A549 (cell line): ENCODE measurements around the gene CATSPER4. TPM values are rescaled to one million over a fixed set of nuclear protein-coding genes. Genes with fewer than 3 reads are reported as not detected.

Experiments
- ATAC-seq, 2 experiments: fragments of 200-7000 bp in 1 of 2; fragments of >200 bp in 1 of 2; cut with Nextera tagmentation in 1 of 2; cut with Tn5 transposase in 1 of 2; 3 replicates each; pipeline versions ENCODE4 v1.8.0 to v1.9.1; 2018 to 2020; ENCODE audit warnings: mild to moderate bottlenecking in 1 of 2, moderate library complexity in 1 of 2
- CTCF ChIA-PET: fragments of 300-600 bp; sonication (Branson Sonifier 250); formaldehyde crosslinking; extraction: SDS; loops from one replicate; lab custom pipeline; 2021; ENCODE audit warnings: antibody characterized with exemption, inconsistent platforms; lab: Yijun Ruan, JAX
- POLR2A ChIA-PET: fragments of 350-600 bp; formaldehyde crosslinking; extraction: SDS; loops from one replicate; lab custom pipeline; 2021; ENCODE audit warnings: antibody characterized with exemption, inconsistent platforms; lab: Yijun Ruan, JAX
- DNase-seq, 2 experiments: peaks; one replicate each; pipeline versions ENCODE4 v3.0.0 to v3.0.0-alpha.2; 2011 to 2016; ENCODE audit warnings: low read depth in 1 of 2, low spot score in 1 of 2
- FAIRE-seq: peaks from 2 replicates; lab custom pipeline; 2011; peaks lifted over from hg19 to GRCh38; lab: Jason Lieb, UNC
- H3K27ac ChIP-seq, 2 experiments: fragments of >200 bp; sonication (Bioruptor Twin); formaldehyde crosslinking; 3 replicates each; pipeline ENCODE4 v1.5.1; 2016 to 2017
- H3K4me1 ChIP-seq: fragments of >200 bp; sonication (Bioruptor Twin); formaldehyde crosslinking; 3 replicates; pipeline ENCODE4 v1.6.1; 2016
- H3K4me2 ChIP-seq: fragments of >200 bp; sonication (Bioruptor Twin); formaldehyde crosslinking; 3 replicates; pipeline ENCODE4 v1.6.1; 2016
- H3K4me3 ChIP-seq: fragments of >200 bp; sonication (Bioruptor Twin); formaldehyde crosslinking; 3 replicates; pipeline ENCODE4 v1.5.1; 2016
- H3K9me3 ChIP-seq: fragments of >200 bp; sonication (Bioruptor Twin); formaldehyde crosslinking; 3 replicates; pipeline ENCODE4 v1.6.1; 2016
- CBX8 ChIP-seq: fragments of 200-600 bp; sonication (generic); IDR thresholded peaks from 2 replicates; pipeline ENCODE4 v1.6.1; 2016
- CHD4 ChIP-seq: fragments of 200-600 bp; sonication (generic); IDR thresholded peaks from 2 replicates; pipeline ENCODE4 v1.6.1; 2016; ENCODE audit warnings: antibody characterized with exemption, mild to moderate bottlenecking, borderline replicate concordance
- CTCF ChIP-seq: fragments of >200 bp; sonication (Bioruptor Twin); formaldehyde crosslinking; IDR thresholded peaks from 3 replicates; pipeline ENCODE4 v1.5.1; 2016
- EHMT2 ChIP-seq: fragments of 200-600 bp; sonication (generic); IDR thresholded peaks from 2 replicates; pipeline ENCODE4 v1.6.1; 2016; ENCODE audit warnings: antibody characterized with exemption, low read depth, mild to moderate bottlenecking, moderate library complexity
- EP300 ChIP-seq, 2 experiments: fragments of >200 bp; sonication (Bioruptor Twin); formaldehyde crosslinking; IDR thresholded peaks; 2 replicates in 1 of 2; 3 replicates in 1 of 2; pipeline ENCODE4 v1.6.1; 2016 to 2017
- FOSB ChIP-seq: fragments of 250-450 bp; sonication (Bioruptor Pico); IDR thresholded peaks from 2 replicates; pipeline ENCODE4 v1.5.0; 2020; ENCODE audit warnings: mild to moderate bottlenecking, moderate library complexity
- FOSL2 ChIP-seq, 2 experiments: fragments of 450-650 bp in 1 of 2; fragments of >200 bp in 1 of 2; sonication (Bioruptor Twin) in 1 of 2; formaldehyde crosslinking; IDR thresholded peaks; 2 replicates each; pipeline versions ENCODE4 v1.5.0 to v1.6.1; 2016 to 2020; ENCODE audit warnings: mild to moderate bottlenecking in 1 of 2, moderate library complexity in 1 of 2
- GATA3 ChIP-seq: IDR thresholded peaks from 2 replicates; pipeline ENCODE4 v1.6.1; 2012; ENCODE audit warnings: borderline replicate concordance
- HEYL ChIP-seq: fragments of 250-450 bp; sonication (Bioruptor Pico); IDR thresholded peaks from 2 replicates; pipeline ENCODE4 v1.8.0; 2021; ENCODE audit warnings: mild to moderate bottlenecking, moderate library complexity
- HOXA7 ChIP-seq: fragments of 250-450 bp; sonication (Bioruptor Pico); IDR thresholded peaks from 2 replicates; pipeline ENCODE4 v1.5.0; 2020; ENCODE audit warnings: mild to moderate bottlenecking, moderate library complexity
- HOXB5 ChIP-seq: fragments of 250-450 bp; sonication (Bioruptor Pico); IDR thresholded peaks from 2 replicates; pipeline ENCODE4 v1.5.0; 2020; ENCODE audit warnings: mild to moderate bottlenecking, moderate library complexity
- MAFK ChIP-seq: fragments of 450-650 bp; IDR thresholded peaks from 2 replicates; pipeline ENCODE4 v1.6.1; 2014; ENCODE audit not compliant: partially characterized antibody
- MAX ChIP-seq: IDR thresholded peaks from 2 replicates; pipeline ENCODE4 v1.6.1; 2012
- MAZ ChIP-seq: fragments of 150-350 bp; IDR thresholded peaks from 2 replicates; pipeline ENCODE4 v1.6.1; 2014; ENCODE audit warnings: antibody characterized with exemption, low read depth, low read length, borderline replicate concordance
- NFE2L2 ChIP-seq: fragments of 150-350 bp; conservative IDR thresholded peaks from 2 replicates; pipeline ENCODE4 v1.6.1; 2014; ENCODE audit warnings: low read length
- PHF8 ChIP-seq: fragments of 200-600 bp; sonication (generic); IDR thresholded peaks from 2 replicates; pipeline ENCODE4 v1.6.1; 2016; ENCODE audit warnings: low read depth, mild to moderate bottlenecking, antibody characterized with exemption, moderate library complexity, borderline replicate concordance
- SMC3 ChIP-seq: fragments of >200 bp; sonication (Bioruptor Twin); formaldehyde crosslinking; IDR thresholded peaks from 3 replicates; pipeline ENCODE4 v1.6.1; 2018; ENCODE audit warnings: inconsistent platforms
- TFCP2L1 ChIP-seq: fragments of 250-450 bp; sonication (Bioruptor Pico); IDR thresholded peaks from 2 replicates; pipeline ENCODE4 v1.5.0; 2021; ENCODE audit warnings: mild to moderate bottlenecking
- TP53 ChIP-seq: fragments of 250-450 bp; sonication (Bioruptor Pico); IDR thresholded peaks from 2 replicates; pipeline ENCODE4 v1.5.0; 2021; ENCODE audit warnings: mild to moderate bottlenecking, moderate library complexity
- ZC3H11A ChIP-seq: fragments of 450-650 bp; IDR thresholded peaks from 2 replicates; pipeline ENCODE4 v1.6.1; 2014; ENCODE audit warnings: antibody characterized with exemption, mild to moderate bottlenecking
- WGBS: methylation state at CpG from one replicate; pipeline ENCODE4 v1.1.6; 2017; ENCODE audit errors: missing lambda C conversion rate; 5-methylcytosine and 5-hydroxymethylcytosine counted together
- polyA plus RNA-seq, 4 experiments: library from polyadenylated mRNA; depleted of rRNA in 3 of 4; stranded (reverse); fragments of >200 nt; fragmentation: RNase III in 1 of 4; extraction: RNeasy Plus Mini Kit Qiagen cat#74134 plus additional on column Dnase treatment in 1 of 4; gene quantifications; 2 replicates in 3 of 4; 3 replicates in 1 of 4; pipeline ENCODE4 v1.2.3, GENCODE V29; 2011 to 2017
- TF ChIP-seq, protein P1 (sequence below): fragments of 250-450 bp; sonication (Bioruptor Pico); IDR thresholded peaks from 2 replicates; pipeline ENCODE4 v1.5.0; 2020; ENCODE audit warnings: low read depth, mild to moderate bottlenecking, moderate library complexity
- TF ChIP-seq, protein P2 (sequence below): fragments of 250-450 bp; sonication (Bioruptor Pico); IDR thresholded peaks from 2 replicates; pipeline ENCODE4 v1.5.0; 2021; ENCODE audit warnings: mild to moderate bottlenecking, moderate library complexity, borderline replicate concordance

The CATSPER4 gene
- polyA plus RNA-seq, 2 of the 4 experiments (the other 2 are of a cell fraction) = not detected

GRCh38 chr1:26237230-26237966 is 47.0 kb downstream of the CATSPER4 start:
- ChIA-PET POLR2A (no interaction called here), CTCF (interaction anchor here (1.5 to 5.2 kb wide), 2 partner anchors 38 to 68 kb away, joined by 3 to 33 read pairs; partner anchors contain the start of genes C1orf232 and ZNF593)
- peak in 1 of 2 experiments; percentile 37 for DNase-seq
- Histone ChIP-seq H3K4me3 (no peak overlapping the region), H3K4me1 (peaks cover 52% of the 10 kb centered on the region), H3K27ac (peak overlapping the region; percentile 61 to 88), H3K4me2 (peak overlapping the region; percentile 93)
- FAIRE-seq = no peak
- no peak for ATAC-seq
- no peak for TF ChIP-seq MAX
- no peak for TF ChIP-seq FOSB (CRISPR knock-in tag)
- no peak for TF ChIP-seq TFCP2L1 (CRISPR knock-in tag)
- no peak for TF ChIP-seq FOSL2 (IDR thresholded peaks at IDR 0.05)
- TF ChIP-seq FOSL2 (CRISPR knock-in tag; IDR thresholded peaks at IDR 0.05) = peak; percentile 47; the same call in 1 of the 2 replicates
- no peak for TF ChIP-seq ZC3H11A
- no peak for TF ChIP-seq PHF8
- no peak for TF ChIP-seq HOXB5 (CRISPR knock-in tag)
- no peak for TF ChIP-seq CHD4
- no peak for TF ChIP-seq EP300 (IDR thresholded peaks at IDR 0.05)
- TF ChIP-seq MAFK = peak; percentile 96
- TF ChIP-seq, protein P1, sequence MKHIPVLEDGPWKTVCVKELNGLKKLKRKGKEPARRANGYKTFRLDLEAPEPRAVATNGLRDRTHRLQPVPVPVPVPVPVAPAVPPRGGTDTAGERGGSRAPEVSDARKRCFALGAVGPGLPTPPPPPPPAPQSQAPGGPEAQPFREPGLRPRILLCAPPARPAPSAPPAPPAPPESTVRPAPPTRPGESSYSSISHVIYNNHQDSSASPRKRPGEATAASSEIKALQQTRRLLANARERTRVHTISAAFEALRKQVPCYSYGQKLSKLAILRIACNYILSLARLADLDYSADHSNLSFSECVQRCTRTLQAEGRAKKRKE (CRISPR knock-in tag) = no peak
- TF ChIP-seq CTCF = no peak
- TF ChIP-seq TP53 (CRISPR knock-in tag) = no peak
- TF ChIP-seq MAZ = no peak
- no peak for TF ChIP-seq CBX8
- TF ChIP-seq HOXA7 (CRISPR knock-in tag) = no peak
- TF ChIP-seq SMC3 = no peak
- TF ChIP-seq, protein P2, sequence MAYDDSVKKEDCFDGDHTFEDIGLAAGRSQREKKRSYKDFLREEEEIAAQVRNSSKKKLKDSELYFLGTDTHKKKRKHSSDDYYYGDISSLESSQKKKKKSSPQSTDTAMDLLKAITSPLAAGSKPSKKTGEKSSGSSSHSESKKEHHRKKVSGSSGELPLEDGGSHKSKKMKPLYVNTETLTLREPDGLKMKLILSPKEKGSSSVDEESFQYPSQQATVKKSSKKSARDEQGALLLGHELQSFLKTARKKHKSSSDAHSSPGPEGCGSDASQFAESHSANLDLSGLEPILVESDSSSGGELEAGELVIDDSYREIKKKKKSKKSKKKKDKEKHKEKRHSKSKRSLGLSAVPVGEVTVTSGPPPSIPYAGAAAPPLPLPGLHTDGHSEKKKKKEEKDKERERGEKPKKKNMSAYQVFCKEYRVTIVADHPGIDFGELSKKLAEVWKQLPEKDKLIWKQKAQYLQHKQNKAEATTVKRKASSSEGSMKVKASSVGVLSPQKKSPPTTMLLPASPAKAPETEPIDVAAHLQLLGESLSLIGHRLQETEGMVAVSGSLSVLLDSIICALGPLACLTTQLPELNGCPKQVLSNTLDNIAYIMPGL (CRISPR knock-in tag) = no peak
- TF ChIP-seq NFE2L2 = peak; percentile 94
- TF ChIP-seq GATA3 = no peak
- TF ChIP-seq EHMT2 = no peak
- TF ChIP-seq HEYL (CRISPR knock-in tag) = no peak
- TF ChIP-seq, all 56 proteins: peak for 3
- WGBS = 26% methylated on average over 6 of the region's 6 CpGs
- no peaks in the 10 kb centered on the region for H3K9me3 ChIP-seq

DNA sequence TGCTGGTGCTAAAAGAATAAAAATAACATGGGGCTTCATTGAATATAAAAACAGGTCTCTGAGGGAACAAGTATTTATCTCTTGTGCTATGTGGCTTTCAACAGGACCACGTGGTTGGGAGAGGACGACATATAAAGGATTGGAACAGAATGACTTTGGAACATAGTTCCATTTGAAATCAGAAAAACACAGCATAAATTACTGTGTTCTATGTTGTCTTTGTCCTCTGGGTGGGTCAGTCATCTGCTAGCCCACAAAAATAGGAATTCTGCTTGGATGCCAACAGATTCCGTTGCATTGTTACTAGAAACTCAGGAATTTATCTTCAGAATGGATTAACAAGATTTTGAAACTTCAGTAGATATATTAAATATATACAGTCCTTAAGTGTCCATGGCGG is 49.5 kb downstream of the CATSPER4 start:
- Histone ChIP-seq H3K4me1 (peaks cover 48% of the 10 kb centered on the region), H3K4me3 (no peak overlapping the region), H3K4me2 (no peak overlapping the region), H3K9me3 (no peaks in the 10 kb centered on the region), H3K27ac (no peak overlapping the region)
- no peak for DNase-seq
- no peak for ATAC-seq
- FAIRE-seq = no peak
- WGBS = 79% methylated on average over 4 of the region's 4 CpGs
- ChIA-PET CTCF (no interaction called here), POLR2A (no interaction called here)
- TF ChIP-seq NFE2L2 = no peak
- TF ChIP-seq, all 56 proteins: peak for 0

Other genes starting within 250 kb of the CATSPER4 start
- 13.7 and 13.8 TPM in 2 replicates for gene PAFAH2, start 192.5 kb upstream of the CATSPER4 start, polyA plus RNA-seq (2011; rRNA removed)
- gene PAFAH2, start 192.5 kb upstream of the CATSPER4 start, polyA plus RNA-seq (2017; fragmentation: RNase III; extraction: RNeasy Plus Mini Kit Qiagen cat#74134 plus additional on column Dnase treatment) = 6.3 to 7.1 TPM (median 7.0 TPM) in 3 replicates
- 0.03 and 0.09 TPM in 2 replicates for gene EXTL1, start 168.8 kb upstream of the CATSPER4 start, polyA plus RNA-seq (2011; rRNA removed)
- 0.04 to 0.07 TPM in 2 of 3 replicates, not detected in the other for gene EXTL1, start 168.8 kb upstream of the CATSPER4 start, polyA plus RNA-seq (2017; fragmentation: RNase III; extraction: RNeasy Plus Mini Kit Qiagen cat#74134 plus additional on column Dnase treatment)
- gene SLC30A2, start 144.5 kb upstream of the CATSPER4 start, polyA plus RNA-seq (2011; rRNA removed) = not detected in 2 replicates
- not detected in 3 replicates for gene SLC30A2, start 144.5 kb upstream of the CATSPER4 start, polyA plus RNA-seq (2017; fragmentation: RNase III; extraction: RNeasy Plus Mini Kit Qiagen cat#74134 plus additional on column Dnase treatment)
- gene TRIM63, start 123.0 kb upstream of the CATSPER4 start, polyA plus RNA-seq (2011; rRNA removed) = not detected in 2 replicates
- not detected in 3 replicates for gene TRIM63, start 123.0 kb upstream of the CATSPER4 start, polyA plus RNA-seq (2017; fragmentation: RNase III; extraction: RNeasy Plus Mini Kit Qiagen cat#74134 plus additional on column Dnase treatment)
- gene PDIK1L, start 78.8 kb upstream of the CATSPER4 start, polyA plus RNA-seq (2011; rRNA removed) = 4.3 and 5.6 TPM in 2 replicates
- gene PDIK1L, start 78.8 kb upstream of the CATSPER4 start, polyA plus RNA-seq (2017; fragmentation: RNase III; extraction: RNeasy Plus Mini Kit Qiagen cat#74134 plus additional on column Dnase treatment) = 1.8 to 2.3 TPM (median 2.0 TPM) in 3 replicates
- gene FAM110D, start 31.5 kb upstream of the CATSPER4 start, polyA plus RNA-seq (2011; rRNA removed) = 0.03 and 0.04 TPM in 2 replicates
- gene FAM110D, start 31.5 kb upstream of the CATSPER4 start, polyA plus RNA-seq (2017; fragmentation: RNase III; extraction: RNeasy Plus Mini Kit Qiagen cat#74134 plus additional on column Dnase treatment) = 0.04 to 0.05 TPM (median 0.04 TPM) in 3 replicates
- not detected in 2 replicates for gene C1orf232, start 21.6 kb upstream of the CATSPER4 start, polyA plus RNA-seq (2011; rRNA removed)
- not detected in 3 replicates for gene C1orf232, start 21.6 kb upstream of the CATSPER4 start, polyA plus RNA-seq (2017; fragmentation: RNase III; extraction: RNeasy Plus Mini Kit Qiagen cat#74134 plus additional on column Dnase treatment)
- 25.6 and 27.2 TPM in 2 replicates for gene ZNF593, start 20.7 kb upstream of the CATSPER4 start, polyA plus RNA-seq (2011; rRNA removed)
- gene ZNF593, start 20.7 kb upstream of the CATSPER4 start, polyA plus RNA-seq (2017; fragmentation: RNase III; extraction: RNeasy Plus Mini Kit Qiagen cat#74134 plus additional on column Dnase treatment) = 40.5 to 45.4 TPM (median 43.7 TPM) in 3 replicates
- not detected in 2 replicates for gene ZNF593OS, start 18.8 kb upstream of the CATSPER4 start, polyA plus RNA-seq (2011; rRNA removed)
- not detected in 3 replicates for gene ZNF593OS, start 18.8 kb upstream of the CATSPER4 start, polyA plus RNA-seq (2017; fragmentation: RNase III; extraction: RNeasy Plus Mini Kit Qiagen cat#74134 plus additional on column Dnase treatment)
- 0.32 and 0.60 TPM in 2 replicates for gene CNKSR1, start 13.1 kb upstream of the CATSPER4 start, polyA plus RNA-seq (2011; rRNA removed)
- gene CNKSR1, start 13.1 kb upstream of the CATSPER4 start, polyA plus RNA-seq (2017; fragmentation: RNase III; extraction: RNeasy Plus Mini Kit Qiagen cat#74134 plus additional on column Dnase treatment) = 0.17 to 0.84 TPM (median 0.34 TPM) in 3 replicates
- 21.1 and 25.6 TPM in 2 replicates for gene CEP85, start 43.6 kb downstream of the CATSPER4 start, polyA plus RNA-seq (2011; rRNA removed)
- 13.0 to 13.6 TPM (median 13.5 TPM) in 3 replicates for gene CEP85, start 43.6 kb downstream of the CATSPER4 start, polyA plus RNA-seq (2017; fragmentation: RNase III; extraction: RNeasy Plus Mini Kit Qiagen cat#74134 plus additional on column Dnase treatment)
- 36.1 and 38.7 TPM in 2 replicates for gene SH3BGRL3, start 89.5 kb downstream of the CATSPER4 start, polyA plus RNA-seq (2011; rRNA removed)
- gene SH3BGRL3, start 89.5 kb downstream of the CATSPER4 start, polyA plus RNA-seq (2017; fragmentation: RNase III; extraction: RNeasy Plus Mini Kit Qiagen cat#74134 plus additional on column Dnase treatment) = 66.1 to 87.2 TPM (median 78.6 TPM) in 3 replicates
- 6.8 and 7.6 TPM in 2 replicates for gene UBXN11, start 116.0 kb downstream of the CATSPER4 start, polyA plus RNA-seq (2011; rRNA removed)
- gene UBXN11, start 116.0 kb downstream of the CATSPER4 start, polyA plus RNA-seq (2017; fragmentation: RNase III; extraction: RNeasy Plus Mini Kit Qiagen cat#74134 plus additional on column Dnase treatment) = 10.6 to 12.7 TPM (median 10.8 TPM) in 3 replicates
- gene CD52, start 127.4 kb downstream of the CATSPER4 start, polyA plus RNA-seq (2011; rRNA removed) = not detected in 2 replicates
- not detected in 3 replicates for gene CD52, start 127.4 kb downstream of the CATSPER4 start, polyA plus RNA-seq (2017; fragmentation: RNase III; extraction: RNeasy Plus Mini Kit Qiagen cat#74134 plus additional on column Dnase treatment)
- 0.67 and 1.1 TPM in 2 replicates for gene CRYBG2, start 163.5 kb downstream of the CATSPER4 start, polyA plus RNA-seq (2011; rRNA removed)
- gene CRYBG2, start 163.5 kb downstream of the CATSPER4 start, polyA plus RNA-seq (2017; fragmentation: RNase III; extraction: RNeasy Plus Mini Kit Qiagen cat#74134 plus additional on column Dnase treatment) = 2.3 to 2.7 TPM (median 2.4 TPM) in 3 replicates
- not detected in 2 replicates for gene ZNF683, start 182.1 kb downstream of the CATSPER4 start, polyA plus RNA-seq (2011; rRNA removed)
- not detected in 3 replicates for gene ZNF683, start 182.1 kb downstream of the CATSPER4 start, polyA plus RNA-seq (2017; fragmentation: RNase III; extraction: RNeasy Plus Mini Kit Qiagen cat#74134 plus additional on column Dnase treatment)
- gene LIN28A, start 220.2 kb downstream of the CATSPER4 start, polyA plus RNA-seq (2011; rRNA removed) = 0.03 and 0.04 TPM in 2 replicates
- 0.03 TPM in 1 of 3 replicates, not detected in the others for gene LIN28A, start 220.2 kb downstream of the CATSPER4 start, polyA plus RNA-seq (2017; fragmentation: RNase III; extraction: RNeasy Plus Mini Kit Qiagen cat#74134 plus additional on column Dnase treatment)
- 20.4 and 26.0 TPM in 2 replicates for gene DHDDS, start 241.7 kb downstream of the CATSPER4 start, polyA plus RNA-seq (2011; rRNA removed)
- gene DHDDS, start 241.7 kb downstream of the CATSPER4 start, polyA plus RNA-seq (2017; fragmentation: RNase III; extraction: RNeasy Plus Mini Kit Qiagen cat#74134 plus additional on column Dnase treatment) = 26.9 to 27.8 TPM (median 27.3 TPM) in 3 replicates